ENCODE results near the gene ASS1. TPM values are rescaled to one million over a fixed set of nuclear protein-coding genes. Genes with fewer than 3 reads are reported as not detected.

The ASS1 gene
- total and polyA plus RNA-seq, 10 donors: 15.4 to 37.4 (median 26.6) TPM

GRCh38 chr9:130542457-130543228, 97.9 kb downstream of the ASS1 start:
- intact Hi-C loops (cut with DNase I; ENCODE audit: low total_unique reads): no loop called here
- Histone ChIP-seq H3K27me3 (replicated peaks in 1 of 7) (peaks cover 0 to 65% (median 37%) of the 10 kb centered on the region in 7 donors), H3K36me3 (no peaks in the 10 kb centered on the region), H3K4me3 (no peak overlapping the region), H3K27ac (no peak overlapping the region), H3K4me1 (peaks cover under 1 to 5% (median 2%) of the 10 kb centered on the region in 6 donors), H3K9me3 (no peaks in the 10 kb centered on the region)
- TF ChIP-seq POLR2AphosphoS5 (IDR thresholded peaks at IDR 0.05) (no peak), POLR2A (IDR thresholded peaks at IDR 0.05) (no peak), CTCF (IDR thresholded peaks at IDR 0.05 in 8 of 11, conservative IDR thresholded peaks at IDR 0.05 in 3 of 11) (no peak)
- DNase-seq: no peak
- WGBS, 5 donors: 64 to 70% (median 68%) methylated on average over 7 of the region's 7 CpGs

GRCh38 chr9:130543368-130543767, 98.6 kb downstream of the ASS1 start:
- Histone ChIP-seq H3K36me3 (no peaks in the 10 kb centered on the region), H3K4me3 (no peak overlapping the region), H3K27me3 (replicated peaks in 1 of 7) (peaks cover 0 to 58% (median 37%) of the 10 kb centered on the region in 7 donors), H3K4me1 (no peaks in the 10 kb centered on the region), H3K27ac (no peak overlapping the region), H3K9me3 (no peaks in the 10 kb centered on the region)
- 62 to 68% (median 67%) methylated on average over 8 of the region's 8 CpGs for WGBS, 5 donors
- intact Hi-C loops (cut with DNase I; ENCODE audit: low total_unique reads): no loop called here
- TF ChIP-seq CTCF (IDR thresholded peaks at IDR 0.05 in 8 of 11, conservative IDR thresholded peaks at IDR 0.05 in 3 of 11): no peak
- no peak for TF ChIP-seq POLR2A (IDR thresholded peaks at IDR 0.05)
- TF ChIP-seq POLR2AphosphoS5 (IDR thresholded peaks at IDR 0.05): no peak
- no peak for DNase-seq

GRCh38 chr9:130543859-130544258, 99.1 kb downstream of the ASS1 start:
- 65 to 73% (median 66%) methylated on average over 6 of the region's 6 CpGs for whole genome bisulfite sequencing, 5 donors
- no peaks in the 10 kb centered on the region for H3K36me3 ChIP-seq
- peaks cover 0 to 53% (median 36%) of the 10 kb centered on the region in 7 donors for H3K27me3 ChIP-seq (replicated peaks in 1 of 7)
- DNase-seq: no peak
- H3K4me3 ChIP-seq: no peak overlapping the region
- intact Hi-C loops (cut with DNase I; ENCODE audit: low total_unique reads): no loop called here
- TF ChIP-seq POLR2AphosphoS5 (IDR thresholded peaks at IDR 0.05): no peak
- no peak for TF ChIP-seq CTCF (IDR thresholded peaks at IDR 0.05 in 8 of 11, conservative IDR thresholded peaks at IDR 0.05 in 3 of 11)
- H3K9me3 ChIP-seq: peaks cover 0 to 2% (median 0%) of the 10 kb centered on the region in 8 donors
- no peaks in the 10 kb centered on the region for H3K4me1 ChIP-seq
- H3K27ac ChIP-seq: no peak overlapping the region

GRCh38 chr9:130544364-130544763, 99.6 kb downstream of the ASS1 start:
- no peaks in the 10 kb centered on the region for H3K36me3 ChIP-seq
- H3K4me1 ChIP-seq: no peaks in the 10 kb centered on the region
- peaks cover 0 to 8% (median 4%) of the 10 kb centered on the region in 8 donors for H3K9me3 ChIP-seq
- no peak for DNase-seq
- no peak overlapping the region for H3K4me3 ChIP-seq
- 47 to 70% (median 61%) methylated on average over 9 of the region's 9 CpGs for WGBS, 5 donors
- no peak overlapping the region for H3K27ac ChIP-seq
- intact Hi-C loops (cut with DNase I; ENCODE audit: low total_unique reads): no loop called here
- H3K27me3 ChIP-seq (replicated peaks in 1 of 7): peaks cover 0 to 48% (median 31%) of the 10 kb centered on the region in 7 donors
- TF ChIP-seq CTCF (IDR thresholded peaks at IDR 0.05 in 8 of 11, conservative IDR thresholded peaks at IDR 0.05 in 3 of 11) (no peak), POLR2A (IDR thresholded peaks at IDR 0.05) (no peak), POLR2AphosphoS5 (IDR thresholded peaks at IDR 0.05) (no peak)

Data from spleen (tissue), 11 donors.